ENCODE data around the gene RUSF1. TPM values are rescaled to one million over a fixed set of nuclear protein-coding genes. Genes with fewer than 3 reads are reported as not detected.
"Not testable (repeated sequence)": the region's sequence is repeated elsewhere in the genome, so short reads cannot be mapped to it uniquely, and the experiment has no call there.

RUSF1 gene
- total RNA-seq, 1 donor, result 25.0 TPM

DNA sequence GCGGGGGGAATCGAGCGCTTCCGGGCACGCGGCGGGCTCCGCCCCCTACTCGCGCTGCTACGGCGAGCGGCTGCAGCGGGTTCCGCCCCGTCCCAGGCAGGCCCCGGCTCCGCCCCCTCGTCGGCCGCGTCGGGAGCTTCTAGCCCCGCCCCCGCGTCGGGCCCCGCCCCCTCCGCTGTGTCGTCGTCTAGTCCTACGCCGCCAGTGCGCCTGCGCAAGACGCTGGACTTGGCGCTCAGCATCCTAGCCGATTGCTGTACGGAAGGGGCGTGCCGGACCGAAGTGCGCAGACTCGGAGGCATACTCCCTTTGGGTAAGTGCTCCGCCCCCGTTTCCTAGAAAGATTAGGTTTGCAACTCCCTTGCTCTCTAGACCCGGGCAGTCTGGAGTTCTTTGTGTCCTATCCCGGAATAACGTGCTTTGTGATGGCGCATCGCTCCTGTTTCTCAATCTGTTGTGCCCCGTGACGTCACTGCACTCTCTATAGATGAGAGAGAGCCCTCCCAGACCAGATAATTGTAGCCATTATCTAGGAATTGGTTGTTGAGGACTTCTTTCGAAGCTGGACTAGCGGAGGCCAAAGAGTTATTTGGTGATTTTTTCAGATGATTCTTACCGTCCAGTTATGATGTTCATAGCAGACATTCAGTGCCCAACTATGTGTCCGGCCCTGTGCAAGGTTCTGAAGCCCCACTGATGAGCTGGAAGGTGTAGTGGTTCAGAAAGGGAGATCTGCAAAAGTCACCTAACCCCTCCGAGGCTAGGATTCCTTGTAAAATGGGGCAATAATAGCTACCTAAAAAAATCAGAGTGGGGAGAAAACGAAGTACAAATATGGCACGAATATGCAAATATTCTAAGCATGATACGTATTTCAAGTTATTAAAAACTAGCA is 48.3 kb downstream of the RUSF1 start:
- peak overlapping the region; percentile 89 for H3K4me3 ChIP-seq (ENCODE audit: low read length)
- no peaks in the 10 kb centered on the region for H3K27me3 ChIP-seq (ENCODE audit: insufficient read depth, low read length)
- H3K4me1 ChIP-seq (ENCODE audit: insufficient read depth, low read length), result peaks cover 48% of the 10 kb centered on the region
- no peaks in the 10 kb centered on the region for H3K9me3 ChIP-seq (ENCODE audit: low read depth, low read length)

DNA sequence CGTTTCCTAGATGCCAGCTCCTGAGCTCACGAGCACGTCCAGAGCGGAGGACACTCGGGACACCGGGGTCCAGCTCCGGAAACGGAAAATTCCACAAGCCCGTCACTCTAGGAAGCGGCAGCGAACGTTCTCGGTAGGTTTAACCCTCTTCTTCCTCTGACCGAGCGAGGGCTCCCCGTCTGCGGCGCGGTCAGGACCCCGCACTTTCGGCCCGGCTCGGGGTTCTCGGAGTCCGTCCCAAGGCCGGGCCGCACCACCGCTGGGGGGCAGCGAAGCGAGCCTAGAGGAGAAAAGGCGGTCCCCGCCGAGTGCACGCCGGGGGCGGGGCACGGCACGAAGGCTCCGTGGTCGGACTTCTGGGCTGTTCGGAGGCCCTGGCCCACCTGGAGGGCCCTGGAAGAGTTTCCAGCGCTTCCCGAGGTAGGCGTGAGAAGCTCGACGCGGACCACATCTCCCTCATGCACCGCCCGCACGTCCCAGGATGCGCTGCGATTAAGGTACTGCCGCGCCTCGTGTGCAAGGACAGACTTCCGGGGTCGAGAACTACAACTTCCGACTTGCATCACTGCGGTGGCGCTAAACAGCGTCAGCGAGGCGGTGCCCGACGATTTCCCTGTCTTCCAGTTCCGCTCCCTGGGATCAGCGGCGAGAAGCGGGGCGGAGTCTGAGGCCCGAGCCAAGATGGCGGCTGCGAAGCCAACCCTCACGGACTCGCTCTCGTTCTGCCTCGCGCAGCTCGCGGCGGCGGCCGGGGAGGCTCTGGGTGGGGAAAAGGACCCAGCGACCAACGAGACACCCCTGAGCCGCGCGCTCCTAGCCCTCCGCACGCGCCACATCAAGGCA is 49.1 kb downstream of the RUSF1 start, which contains the start of gene ARMC5:
Gene ARMC5, plus strand, starts transcription at position 658 of the 843 bp plus-strand sequence. Its CDS starts 24 bp downstream, at position 682.
- Histone ChIP-seq H3K27me3 (ENCODE audit: insufficient read depth, low read length) (no peaks in the 10 kb centered on the region), H3K9me3 (ENCODE audit: low read depth, low read length) (no peaks in the 10 kb centered on the region), H3K4me1 (ENCODE audit: insufficient read depth, low read length) (peaks cover 57% of the 10 kb centered on the region), H3K4me3 (ENCODE audit: low read length) (peak within 1 kb of the TSS; percentile 89)

DNA sequence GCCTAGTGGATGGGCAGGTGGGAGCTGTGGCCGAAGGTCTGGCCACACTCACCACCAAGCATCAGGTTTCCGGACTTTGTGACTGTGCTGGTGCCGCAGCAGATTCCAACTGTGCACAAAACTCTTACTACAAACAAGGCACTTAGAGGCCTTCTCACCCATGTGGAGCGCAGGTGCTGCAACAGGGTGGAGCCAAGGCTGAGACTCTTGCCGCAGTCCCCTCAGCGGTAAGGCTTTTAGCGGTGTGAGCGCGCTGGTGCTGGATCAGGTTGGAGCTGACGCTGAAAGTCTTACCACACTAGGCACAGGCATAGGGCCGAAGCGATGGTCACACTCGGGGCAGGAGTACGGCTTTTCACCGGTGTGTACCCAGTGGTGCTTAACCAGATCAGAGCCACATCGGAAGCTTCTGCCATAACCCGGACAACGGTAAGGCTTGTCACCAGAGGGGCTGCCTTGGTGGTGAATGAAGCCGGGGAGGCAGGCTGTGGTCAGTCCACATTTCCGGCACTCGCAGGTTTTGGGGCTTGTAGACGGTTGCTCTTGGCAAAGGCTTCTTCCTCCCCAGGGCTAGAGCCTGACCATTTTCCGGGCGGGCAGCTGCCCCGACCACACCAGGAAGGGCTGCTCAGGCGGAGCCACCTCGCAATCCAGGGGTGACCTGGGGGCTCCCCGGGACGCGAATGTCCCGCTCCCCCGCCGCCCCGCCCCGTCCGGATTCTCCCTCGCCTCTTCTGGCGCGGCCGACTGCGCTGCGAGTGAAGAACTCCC is 49.9 kb downstream of the RUSF1 start:
- Histone ChIP-seq H3K4me3 (ENCODE audit: low read length) (peak overlapping the region; percentile 89), H3K4me1 (ENCODE audit: insufficient read depth, low read length) (peaks cover 64% of the 10 kb centered on the region), H3K27me3 (ENCODE audit: insufficient read depth, low read length) (no peaks in the 10 kb centered on the region), H3K9me3 (ENCODE audit: low read depth, low read length) (no peaks in the 10 kb centered on the region)

DNA sequence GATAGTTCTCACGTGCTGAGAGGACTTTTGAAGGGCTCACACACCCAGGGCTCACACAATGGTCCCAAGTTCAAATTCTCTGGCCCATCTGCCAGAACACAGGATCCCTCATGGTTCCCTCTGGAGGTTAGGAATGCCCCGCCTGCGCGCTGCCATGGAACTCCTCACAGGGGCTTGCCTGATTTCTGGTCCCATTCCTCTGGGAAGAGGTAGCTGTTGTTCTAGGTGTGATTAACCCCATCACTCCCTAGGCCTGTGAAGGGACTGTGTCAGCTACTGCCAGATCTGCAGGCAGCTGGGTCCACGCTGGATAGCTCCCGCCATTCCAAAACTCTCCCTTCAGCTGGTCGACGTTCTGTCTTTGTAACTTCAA is 51.2 kb downstream of the RUSF1 start:
- Histone ChIP-seq H3K4me3 (ENCODE audit: low read length) (no peak overlapping the region), H3K9me3 (ENCODE audit: low read depth, low read length) (no peaks in the 10 kb centered on the region), H3K27me3 (ENCODE audit: insufficient read depth, low read length) (no peaks in the 10 kb centered on the region), H3K4me1 (ENCODE audit: insufficient read depth, low read length) (peaks cover 64% of the 10 kb centered on the region)

DNA sequence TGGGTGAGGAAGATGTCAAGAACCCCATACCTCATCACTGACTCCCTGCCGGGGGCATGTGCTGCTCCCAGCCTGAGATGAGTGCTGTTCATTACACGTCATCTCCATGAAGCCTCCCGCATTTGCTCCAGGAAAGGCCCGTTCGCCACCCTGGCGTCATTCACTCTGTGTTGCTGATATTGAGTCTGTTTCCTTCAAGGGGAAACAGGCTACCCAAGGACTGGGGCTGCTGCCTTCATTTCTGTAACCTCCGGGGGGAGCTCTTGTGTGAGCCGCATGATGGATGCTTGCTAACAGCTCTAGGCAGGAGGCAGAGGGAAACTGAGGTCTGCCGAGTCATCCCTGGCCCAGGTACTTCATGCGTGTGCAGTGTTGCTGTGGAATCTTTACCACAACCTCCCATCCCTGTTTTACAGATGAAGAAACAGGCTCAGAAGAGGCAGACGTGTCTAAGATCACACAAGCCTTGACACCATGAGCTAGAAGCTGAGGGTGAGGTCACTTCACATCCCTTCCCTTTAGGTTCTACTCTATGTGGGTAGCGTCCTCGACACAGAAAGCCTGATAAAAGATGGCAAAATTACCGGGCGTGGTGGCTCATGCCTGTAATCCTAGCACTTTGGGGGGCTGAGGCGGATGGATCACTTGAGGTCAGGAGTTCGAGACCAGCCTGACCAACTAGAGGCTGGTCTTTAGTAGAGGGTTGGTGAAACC is 52.4 kb downstream of the RUSF1 start:
- H3K4me1 ChIP-seq (ENCODE audit: insufficient read depth, low read length), result peaks cover 63% of the 10 kb centered on the region
- no peak overlapping the region for H3K4me3 ChIP-seq (ENCODE audit: low read length)
- H3K27me3 ChIP-seq (ENCODE audit: insufficient read depth, low read length), result no peaks in the 10 kb centered on the region
- H3K9me3 ChIP-seq (ENCODE audit: low read depth, low read length), result no peaks in the 10 kb centered on the region

DNA sequence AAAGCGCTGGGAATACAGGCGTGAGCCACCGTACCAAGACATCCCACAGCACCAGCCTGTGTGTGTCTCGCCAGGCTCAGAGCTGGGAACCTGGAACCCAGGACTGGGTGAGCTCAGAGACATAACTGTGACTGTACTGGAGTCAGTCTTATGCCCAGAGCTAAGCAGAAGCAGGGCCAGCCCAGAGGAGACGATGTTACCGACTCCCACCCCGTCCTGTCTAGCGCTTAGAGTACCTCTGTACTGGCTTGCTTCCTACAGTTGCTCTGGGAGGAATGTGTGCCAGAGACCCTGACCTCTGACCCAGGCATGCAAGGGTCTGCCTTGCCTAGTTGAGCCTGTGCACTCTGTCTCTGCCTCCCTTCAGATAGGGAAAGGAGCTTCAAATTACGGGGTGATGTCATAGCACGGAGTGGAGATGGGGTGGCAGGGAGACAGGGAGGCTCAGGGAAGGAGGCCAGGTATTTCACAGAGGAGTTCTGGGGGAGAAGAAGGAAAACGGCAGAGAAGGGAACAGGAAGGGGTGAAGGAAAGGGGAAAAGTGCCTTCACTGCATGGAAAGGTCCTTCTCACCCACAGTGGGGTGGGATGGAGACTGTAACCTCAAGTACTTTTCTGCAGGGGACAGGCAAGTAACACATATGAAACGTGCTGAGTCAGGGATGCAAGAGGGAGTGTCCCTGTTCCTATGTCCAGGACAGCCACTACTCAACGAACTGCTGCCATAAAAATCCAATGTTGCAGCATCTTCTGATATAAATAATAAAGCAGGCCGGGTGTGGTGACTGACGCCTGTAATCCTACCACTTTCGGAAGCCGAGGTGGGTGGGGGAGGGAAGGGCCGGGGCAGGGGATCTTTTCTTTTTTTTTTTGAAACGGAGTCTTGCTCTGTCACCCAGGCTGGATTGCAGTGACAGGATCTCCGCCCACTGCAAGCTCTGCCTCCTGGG is 54.7 kb downstream of the RUSF1 start:
- H3K4me3 ChIP-seq (ENCODE audit: low read length), result no peak overlapping the region
- H3K27me3 ChIP-seq (ENCODE audit: insufficient read depth, low read length), result no peaks in the 10 kb centered on the region
- H3K4me1 ChIP-seq (ENCODE audit: insufficient read depth, low read length), result peaks cover 52% of the 10 kb centered on the region
- no peaks in the 10 kb centered on the region for H3K9me3 ChIP-seq (ENCODE audit: low read depth, low read length)

DNA sequence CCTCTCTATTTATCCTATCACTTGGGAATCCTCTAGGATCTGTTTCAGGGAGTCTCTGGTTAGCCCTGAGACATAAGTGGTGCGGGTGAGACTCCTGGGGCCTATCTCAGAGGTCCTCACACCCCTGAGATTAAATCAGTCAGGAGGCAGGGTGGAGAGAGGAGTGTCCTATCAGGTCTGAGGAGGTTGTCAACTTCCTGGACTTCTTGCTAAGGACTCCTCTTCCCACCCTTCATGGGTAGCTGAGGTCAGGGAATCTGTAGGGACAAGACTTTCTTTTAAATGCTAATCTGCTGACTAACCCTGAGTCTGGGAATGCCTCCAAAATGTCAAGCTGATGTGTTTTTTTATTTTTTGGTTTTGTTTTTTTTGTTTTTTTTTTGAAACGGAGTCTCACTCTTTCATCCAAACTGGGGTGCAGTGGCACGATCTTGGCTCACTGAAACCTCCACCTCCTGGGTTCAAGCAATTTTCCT is 55.5 kb downstream of the RUSF1 start:
- H3K4me3 ChIP-seq (ENCODE audit: low read length), result no peak overlapping the region
- no peaks in the 10 kb centered on the region for H3K9me3 ChIP-seq (ENCODE audit: low read depth, low read length)
- H3K27me3 ChIP-seq (ENCODE audit: insufficient read depth, low read length), result no peaks in the 10 kb centered on the region
- H3K4me1 ChIP-seq (ENCODE audit: insufficient read depth, low read length), result peaks cover 43% of the 10 kb centered on the region

DNA sequence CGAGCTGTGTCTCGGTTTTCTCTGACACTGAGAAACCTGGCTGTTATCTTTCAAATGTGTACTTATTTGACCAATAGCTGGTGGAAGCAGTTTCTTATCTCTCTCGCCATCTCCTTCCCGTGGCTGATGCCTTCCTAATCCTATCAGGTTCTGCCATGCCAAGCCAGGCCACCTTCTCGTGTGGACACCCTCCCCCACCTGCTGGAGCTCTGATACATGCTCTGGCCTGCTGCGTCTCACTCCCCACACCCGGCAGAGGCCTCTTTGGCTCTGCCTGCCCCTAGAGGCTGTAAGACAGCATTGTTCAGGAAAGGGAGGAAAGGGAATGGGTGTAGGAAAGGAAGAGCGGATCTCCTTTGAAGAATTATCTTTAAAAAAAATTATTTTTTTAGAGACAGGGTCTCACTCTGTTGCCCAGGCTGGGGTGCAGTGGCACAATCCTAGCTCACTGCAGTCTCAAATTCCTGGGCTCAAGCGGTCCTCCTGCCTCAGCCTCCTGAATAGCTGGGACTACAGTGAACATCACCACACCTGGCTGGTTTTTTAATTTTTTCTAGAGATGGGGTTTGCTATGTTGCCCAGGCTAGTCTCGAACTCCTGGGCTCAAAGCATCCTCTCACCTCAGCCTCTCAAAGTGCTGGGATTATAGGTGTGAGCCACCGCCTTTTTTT is 56.4 kb downstream of the RUSF1 start:
- Histone ChIP-seq H3K9me3 (ENCODE audit: low read depth, low read length) (no peaks in the 10 kb centered on the region), H3K4me1 (ENCODE audit: insufficient read depth, low read length) (peaks cover 34% of the 10 kb centered on the region), H3K4me3 (ENCODE audit: low read length) (no peak overlapping the region), H3K27me3 (ENCODE audit: insufficient read depth, low read length) (no peaks in the 10 kb centered on the region)

DNA sequence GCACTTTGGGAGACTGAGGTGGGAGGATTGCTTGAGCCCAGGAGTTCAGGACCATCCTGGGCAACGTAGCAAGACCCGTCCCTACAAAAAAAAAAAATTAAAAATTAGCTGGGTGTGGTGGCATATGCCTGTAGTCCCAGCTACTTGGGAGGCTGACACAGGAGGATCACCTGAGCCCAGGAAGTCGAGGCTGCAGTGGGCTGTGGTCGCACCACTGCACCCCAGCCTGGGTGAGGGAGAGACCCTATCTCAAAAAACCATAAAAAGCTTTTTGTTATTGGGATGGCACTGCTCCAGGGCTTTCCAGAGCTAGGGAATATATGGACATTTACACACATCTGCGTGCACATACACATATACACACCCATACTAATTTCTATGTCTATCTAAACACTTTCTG is 57.0 kb downstream of the RUSF1 start:
- H3K9me3 ChIP-seq (ENCODE audit: low read depth, low read length), result no peaks in the 10 kb centered on the region
- H3K4me3 ChIP-seq (ENCODE audit: low read length), result no peak overlapping the region
- H3K27me3 ChIP-seq (ENCODE audit: insufficient read depth, low read length), result no peaks in the 10 kb centered on the region
- H3K4me1 ChIP-seq (ENCODE audit: insufficient read depth, low read length), result peaks cover 28% of the 10 kb centered on the region

DNA sequence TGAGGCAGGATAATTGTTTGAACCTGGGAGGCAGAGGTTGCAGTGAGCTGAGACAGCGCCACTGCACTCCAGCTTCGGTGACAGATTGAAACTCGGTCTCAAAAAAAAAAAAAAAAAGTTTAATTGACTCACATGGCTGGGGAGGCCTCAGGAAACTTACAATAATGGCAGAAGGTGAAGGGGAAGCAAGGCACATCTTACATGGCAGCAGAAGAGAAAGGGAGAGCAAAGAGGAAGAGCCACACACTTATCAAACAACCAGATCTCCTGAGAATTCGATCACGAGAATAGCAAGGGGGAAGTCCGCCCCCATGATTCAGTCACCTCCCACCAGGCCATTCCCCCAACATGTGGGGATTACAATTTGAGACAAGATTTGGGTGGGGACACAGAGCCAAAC is 62.3 kb downstream of the RUSF1 start:
- not testable (repeated sequence) for H3K4me3 ChIP-seq (ENCODE audit: low read length); H3K4me1 ChIP-seq (ENCODE audit: insufficient read depth, low read length); H3K9me3 ChIP-seq (ENCODE audit: low read depth, low read length); H3K27me3 ChIP-seq (ENCODE audit: insufficient read depth, low read length)

DNA sequence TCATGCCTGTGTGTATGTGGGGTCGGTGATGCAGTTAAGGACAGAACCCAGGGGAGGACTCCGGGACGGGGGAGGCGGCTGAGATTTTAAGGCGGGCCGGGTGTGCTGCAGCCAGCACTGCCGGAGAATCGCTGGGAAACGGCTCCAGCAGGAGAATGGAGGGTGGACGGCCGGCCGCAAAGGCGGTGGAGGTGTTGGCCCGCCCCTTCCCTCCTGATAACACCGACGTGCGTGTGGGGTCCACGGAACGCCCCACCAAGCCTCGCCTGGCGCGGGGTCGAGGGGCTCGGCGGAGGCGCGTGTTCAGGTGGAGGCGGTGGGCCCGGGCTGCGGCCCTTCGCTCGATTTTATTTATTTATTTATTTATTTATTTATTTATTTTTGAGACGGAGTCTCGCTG is 66.2 kb downstream of the RUSF1 start:
- H3K9me3 ChIP-seq (ENCODE audit: low read depth, low read length), result no peaks in the 10 kb centered on the region
- H3K27me3 ChIP-seq (ENCODE audit: insufficient read depth, low read length), result no peaks in the 10 kb centered on the region
- H3K4me1 ChIP-seq (ENCODE audit: insufficient read depth, low read length), result peaks cover 7% of the 10 kb centered on the region
- no peak overlapping the region for H3K4me3 ChIP-seq (ENCODE audit: low read length)

DNA sequence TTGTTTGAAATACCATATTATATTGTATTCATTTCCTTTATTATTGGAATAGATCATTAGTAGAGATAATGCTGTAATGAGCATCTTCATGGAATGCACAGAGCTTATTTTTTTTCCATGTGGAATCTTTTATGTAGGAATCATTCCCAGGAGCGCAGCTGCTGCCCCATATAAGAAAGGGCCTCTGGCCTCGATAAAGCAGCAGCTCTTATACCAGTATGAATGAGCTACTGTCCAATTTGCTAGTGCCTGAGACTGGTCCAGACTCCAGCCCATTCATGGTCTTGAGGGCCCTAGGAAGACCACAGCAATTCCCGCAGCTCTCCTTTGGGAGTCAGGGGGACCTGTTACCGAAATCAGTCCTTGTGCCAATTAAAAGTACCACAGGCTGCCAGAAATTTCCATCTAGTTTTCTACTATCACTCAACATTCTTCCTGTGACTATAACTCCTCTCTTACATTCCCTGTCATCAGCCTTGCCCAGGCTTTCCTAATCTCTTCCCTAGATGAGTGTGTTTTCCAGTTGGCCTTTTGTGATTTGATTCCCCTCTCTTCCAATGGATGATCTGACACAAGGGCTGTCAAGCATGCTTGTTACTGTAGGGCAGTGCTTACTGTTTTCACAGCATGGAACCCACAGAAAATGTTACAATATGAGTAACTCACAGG is 67.5 kb downstream of the RUSF1 start:
- no peaks in the 10 kb centered on the region for H3K27me3 ChIP-seq (ENCODE audit: insufficient read depth, low read length)
- H3K9me3 ChIP-seq (ENCODE audit: low read depth, low read length), result no peaks in the 10 kb centered on the region
- H3K4me1 ChIP-seq (ENCODE audit: insufficient read depth, low read length), result peaks cover 7% of the 10 kb centered on the region
- no peak overlapping the region for H3K4me3 ChIP-seq (ENCODE audit: low read length)

DNA sequence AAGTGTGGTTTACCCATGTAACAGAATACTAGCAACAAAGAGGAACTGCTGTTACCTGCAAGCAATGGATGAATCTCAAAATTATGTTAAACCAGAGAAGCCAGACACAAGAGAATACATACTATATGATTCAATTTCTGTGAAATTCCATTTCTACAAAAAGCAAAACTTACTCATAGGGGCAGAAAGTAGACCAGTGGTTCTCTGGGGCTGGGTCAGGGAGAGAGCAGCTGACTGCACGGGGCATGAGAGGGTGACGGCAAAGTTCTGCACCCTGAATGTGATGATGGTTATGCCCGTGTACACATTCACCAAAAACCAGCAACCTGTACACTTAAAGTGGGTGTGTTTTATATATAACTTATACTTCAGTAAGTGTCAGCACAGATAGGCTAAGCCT is 68.7 kb downstream of the RUSF1 start:
- H3K27me3 ChIP-seq (ENCODE audit: insufficient read depth, low read length), result no peaks in the 10 kb centered on the region
- no peak overlapping the region for H3K4me3 ChIP-seq (ENCODE audit: low read length)
- no peaks in the 10 kb centered on the region for H3K9me3 ChIP-seq (ENCODE audit: low read depth, low read length)
- peaks cover 7% of the 10 kb centered on the region for H3K4me1 ChIP-seq (ENCODE audit: insufficient read depth, low read length)

Measured in mononuclear cell (primary cell).